Measurements from ENCODE around the gene IMP4.

Gene IMP4

GRCh38 chr2:130334026-130334425 lies 8.7 kb upstream of the IMP4 start:
- DNase-seq = no peak
- Histone ChIP-seq H3K27me3 (replicated peaks) (peaks cover 3% of the 10 kb centered on the region), H3K4me3 (ENCODE audit: low read depth, low read length) (no peak overlapping the region), H3K27ac (no peak overlapping the region), H3K36me3 (replicated peaks) (no peaks in the 10 kb centered on the region)
- no peak for TF ChIP-seq CTCF (IDR thresholded peaks at IDR 0.05; ENCODE audit: low read depth, low read length, missing control alignments)
- in situ Hi-C loops (cut with HindIII; ENCODE audit: low pct_ligation_motif_present, low sequenced_read_pairs) = no loop called here

- Histone ChIP-seq H3K36me3 (replicated peaks) (no peaks in the 10 kb centered on the region), H3K27me3 (replicated peaks) (peaks cover 3% of the 10 kb centered on the region), H3K27ac (no peak overlapping the region), H3K4me3 (ENCODE audit: low read depth, low read length) (no peak overlapping the region)
- TF ChIP-seq CTCF (IDR thresholded peaks at IDR 0.05; ENCODE audit: low read depth, low read length, missing control alignments) = no peak
- no peak for DNase-seq
- in situ Hi-C loops (cut with HindIII; ENCODE audit: low pct_ligation_motif_present, low sequenced_read_pairs) = no loop called here
Observed at GRCh38 chr2:130335226-130335625, 7.5 kb upstream of the IMP4 start.

- Histone ChIP-seq H3K27me3 (replicated peaks) (no peaks in the 10 kb centered on the region), H3K36me3 (replicated peaks) (no peaks in the 10 kb centered on the region), H3K4me3 (ENCODE audit: low read depth, low read length) (no peak overlapping the region), H3K27ac (no peak overlapping the region)
- in situ Hi-C loops (cut with HindIII; ENCODE audit: low pct_ligation_motif_present, low sequenced_read_pairs) = no loop called here
- DNase-seq = no peak
- TF ChIP-seq CTCF (IDR thresholded peaks at IDR 0.05; ENCODE audit: low read depth, low read length, missing control alignments) = no peak
Observed at GRCh38 chr2:130336150-130336876, 6.4 kb upstream of the IMP4 start.

- TF ChIP-seq CTCF (IDR thresholded peaks at IDR 0.05; ENCODE audit: low read depth, low read length, missing control alignments) = no peak
- Histone ChIP-seq H3K4me3 (ENCODE audit: low read depth, low read length) (peak overlapping the region; percentile 60), H3K27me3 (replicated peaks) (no peaks in the 10 kb centered on the region), H3K36me3 (replicated peaks) (no peaks in the 10 kb centered on the region), H3K27ac (peak overlapping the region; percentile 53)
- peak; percentile 79 for DNase-seq
- in situ Hi-C loops (cut with HindIII; ENCODE audit: low pct_ligation_motif_present, low sequenced_read_pairs) = no loop called here
Observed at GRCh38 chr2:130336877-130337734, 5.6 kb upstream of the IMP4 start.

- H3K36me3 ChIP-seq (replicated peaks) = no peaks in the 10 kb centered on the region
- peak; percentile 81 for DNase-seq
- in situ Hi-C loops (cut with HindIII; ENCODE audit: low pct_ligation_motif_present, low sequenced_read_pairs) = no loop called here
- peak overlapping the region; percentile 60 for H3K4me3 ChIP-seq (ENCODE audit: low read depth, low read length)
- H3K27me3 ChIP-seq (replicated peaks) = no peaks in the 10 kb centered on the region
- TF ChIP-seq CTCF (IDR thresholded peaks at IDR 0.05; ENCODE audit: low read depth, low read length, missing control alignments) = no peak
- peak overlapping the region; percentile 53 for H3K27ac ChIP-seq
Observed at GRCh38 chr2:130337735-130338325, 4.9 kb upstream of the IMP4 start.

Data from brain microvascular endothelial cell (primary cell).